K562 (cell line): ENCODE results near the gene TTBK1. TPM values are rescaled to one million over a fixed set of nuclear protein-coding genes. Genes with fewer than 3 reads are reported as not detected.
A peak's percentile ranks its signal among the peaks of the same experiment; 100 is the strongest.

Source experiments
- ATAC-seq: fragments of 200-7000 bp; cut with Tn5 transposase; 3 replicates; pipeline ENCODE4 v1.9.1; 2020; ENCODE audit warnings: moderate library complexity
- BruUV-seq: library from RNA; stranded (reverse); fragments of 400-500 nt; replicated peaks from 2 replicates; lab custom pipeline; 2021; lab: Mats Ljungman, UMichigan
- CTCF ChIA-PET: fragments of 300-600 bp; formaldehyde crosslinking; extraction: SDS; loops from one replicate; lab custom pipeline; 2021; ENCODE audit warnings: low intra/inter-chr PET ratio; lab: Yijun Ruan, JAX
- POLR2A ChIA-PET: fragments of 300-600, 350-650 bp; sonication (Branson Sonifier 250); formaldehyde crosslinking; extraction: SDS; loops from one replicate; lab custom pipeline; 2021; ENCODE audit warnings: antibody characterized with exemption, inconsistent platforms; lab: Yijun Ruan, JAX
- DNase-seq, 4 experiments: peaks; one replicate each; pipeline versions ENCODE4 v3.0.0 to v3.0.0-alpha.2; 2011 to 2018; ENCODE audit warnings: low spot score in 3 of 4, mixed read lengths in 3 of 4; ENCODE audit errors: extremely low read depth in 1 of 4
- FAIRE-seq: peaks from 2 replicates; lab custom pipeline; 2011; peaks lifted over from hg19 to GRCh38; lab: Jason Lieb, UNC
- H2AFZ ChIP-seq: 2 replicates; pipeline ENCODE4 v1.6.0; 2011; ENCODE audit warnings: low read depth, low read length, control low read depth, inconsistent platforms
- H3K27ac ChIP-seq: fragments of 200-600 bp; 3 replicates; pipeline ENCODE4 v1.8.0; 2011; ENCODE audit warnings: low read depth, mild to moderate bottlenecking, control low read depth, inconsistent platforms, low read length, moderate library complexity, mixed read lengths; ENCODE audit errors: extremely low read depth
- H3K27me3 ChIP-seq, 2 experiments: fragments of 300-600 bp in 1 of 2; 2 replicates in 1 of 2; 3 replicates in 1 of 2; pipeline versions ENCODE4 v1.6.0 to v1.8.0; 2011; ENCODE audit warnings: inconsistent platforms in 2 of 2, low read length in 2 of 2, mild to moderate bottlenecking in 1 of 2, mixed read lengths in 1 of 2, moderate library complexity in 1 of 2; ENCODE audit not compliant: control insufficient read depth in 2 of 2, insufficient read depth in 2 of 2
- H3K36me3 ChIP-seq: fragments of 300-600 bp; 3 replicates; pipeline ENCODE4 v1.8.0; 2011; ENCODE audit warnings: mild to moderate bottlenecking, low read length, inconsistent platforms; ENCODE audit not compliant: control insufficient read depth, insufficient read depth
- H3K4me1 ChIP-seq, 2 experiments: fragments of 200-600 bp in 1 of 2; replicated peaks in 1 of 2; 2 replicates in 1 of 2; 3 replicates in 1 of 2; pipeline versions ENCODE4 v1.5.1 to v1.8.0; 2011; ENCODE audit warnings: inconsistent platforms in 2 of 2, low read length in 2 of 2, mild to moderate bottlenecking in 1 of 2, mixed read lengths in 1 of 2, moderate library complexity in 1 of 2; ENCODE audit not compliant: control insufficient read depth in 2 of 2, insufficient read depth in 2 of 2
- H3K4me2 ChIP-seq: 2 replicates; pipeline ENCODE4 v1.6.1; 2011; ENCODE audit warnings: low read length, control low read depth, inconsistent platforms, mixed read lengths; ENCODE audit not compliant: insufficient read depth
- H3K4me3 ChIP-seq: fragments of 200-600 bp; sonication (generic), shearing (Covaris generic); 2 replicates; pipeline ENCODE4 v1.5.1; 2016; ENCODE audit warnings: control low read depth, inconsistent platforms
- H3K79me2 ChIP-seq: fragments of 200-600 bp; 3 replicates; pipeline ENCODE4 v1.8.0; 2011; ENCODE audit warnings: low read length, inconsistent platforms; ENCODE audit not compliant: control insufficient read depth, insufficient read depth
- H3K9ac ChIP-seq, 2 experiments: 2 replicates each; pipeline versions ENCODE4 v1.6.0 to v1.6.1; 2011; ENCODE audit warnings: low read depth in 2 of 2, low read length in 2 of 2, control low read depth in 1 of 2, inconsistent platforms in 1 of 2, mild to moderate bottlenecking in 1 of 2, mixed read lengths in 1 of 2; ENCODE audit not compliant: insufficient read depth in 1 of 2
- H3K9me1 ChIP-seq: one replicate; pipeline ENCODE4 v1.6.0; 2011; ENCODE audit warnings: inconsistent platforms, mild to moderate bottlenecking, low read length, moderate library complexity; ENCODE audit not compliant: control insufficient read depth, insufficient read depth
- H3K9me3 ChIP-seq: replicated peaks from 2 replicates; pipeline ENCODE4 v1.5.1; 2011; ENCODE audit warnings: low read depth, low read length, inconsistent platforms; ENCODE audit not compliant: control insufficient read depth, insufficient read depth
- H4K20me1 ChIP-seq: replicated peaks from 2 replicates; pipeline ENCODE4 v1.6.1; 2011; ENCODE audit warnings: low read length, inconsistent platforms, mixed read lengths; ENCODE audit not compliant: control insufficient read depth, insufficient read depth
- CHD1 ChIP-seq: fragments of 200-600 bp; sonication (generic); IDR thresholded peaks from one replicate; pipeline ENCODE4 v1.6.1; 2012; ENCODE audit warnings: mild to moderate bottlenecking, moderate library complexity, low read length, inconsistent platforms
- CREM ChIP-seq: IDR thresholded peaks from 2 replicates; pipeline ENCODE4 v1.6.1; 2014; ENCODE audit warnings: antibody characterized with exemption, low read depth
- HDAC3 ChIP-seq: fragments of 450-650 bp; IDR thresholded peaks from 2 replicates; pipeline ENCODE4 v1.6.1; 2018; ENCODE audit warnings: borderline replicate concordance, mild to moderate bottlenecking, moderate library complexity; ENCODE audit not compliant: partially characterized antibody
- MAFF ChIP-seq: IDR thresholded peaks from 2 replicates; pipeline ENCODE4 v1.6.1; 2012; ENCODE audit warnings: low read length, improper control_type of control experiment
- MAFK ChIP-seq: IDR thresholded peaks from 2 replicates; pipeline ENCODE4 v1.6.1; 2011; ENCODE audit warnings: low read length, improper control_type of control experiment
- NCOA1 ChIP-seq: fragments of 450-650 bp; IDR thresholded peaks from 2 replicates; pipeline ENCODE4 v1.6.1; 2016; ENCODE audit warnings: low read depth
- SMARCB1 ChIP-seq: IDR thresholded peaks from 2 replicates; pipeline ENCODE4 v1.6.1; 2011; ENCODE audit warnings: improper control_type of control experiment, low read depth; ENCODE audit not compliant: insufficient read length
- TAL1 ChIP-seq: fragments of 450-650 bp; IDR thresholded peaks from 2 replicates; pipeline ENCODE4 v1.6.1; 2016; ENCODE audit warnings: mild to moderate bottlenecking
- ZNF316 ChIP-seq: fragments of 450-650 bp; IDR thresholded peaks from 2 replicates; pipeline ENCODE4 v1.6.1; 2016
- ZNF764 ChIP-seq: fragments of 250-450 bp; sonication (Bioruptor Pico); IDR thresholded peaks from 2 replicates; pipeline ENCODE4 v1.4.0; 2020; ENCODE audit warnings: low read depth, mild to moderate bottlenecking, moderate library complexity
- WGBS: fragments of 100-300 bp; shearing (Covaris generic); methylation state at CpG from one replicate; pipeline ENCODE4 v1.1.6; 2016; ENCODE audit warnings: low coverage, mixed read lengths; ENCODE audit not compliant: insufficient coverage; ENCODE audit errors: missing lambda C conversion rate; 5-methylcytosine and 5-hydroxymethylcytosine counted together
- in situ Hi-C: fragments of 300-500 bp; cut with MboI; formaldehyde crosslinking; loops from 4 replicates; pipeline ENCODE4 v1.15.0; 2018; ENCODE audit warnings: inconsistent platforms, mixed read lengths
- intact Hi-C: fragments of 100-400 bp; cut with micrococcal nuclease; formaldehyde crosslinking; loops from 2 replicates; pipeline ENCODE4 v1.14.2; 2022
- polyA plus RNA-seq, 8 experiments: library from polyadenylated mRNA; depleted of rRNA in 4 of 8; stranded (reverse) in 5 of 8; unstranded in 3 of 8; fragments of >200 nt; fragmentation: Nextera tagmentation in 2 of 8; fragmentation: Illumina TruSeq in 1 of 8; extraction: Ambion mirVana in 2 of 8; extraction: Trizol in 1 of 8; gene quantifications; 2 replicates each; pipeline versions ENCODE4 v1.2.1 to v1.2.3, GENCODE V29; 2011 to 2014; ENCODE audit warnings: inconsistent platforms in 1 of 8, missing spikeins in 1 of 8
- total RNA-seq, 7 experiments: library from RNA; depleted of rRNA in 6 of 7; stranded (reverse); fragments of >200 nt in 6 of 7; fragmentation: Illumina TruSeq in 2 of 7; extraction: Trizol in 2 of 7; gene quantifications; 2 replicates each; pipeline versions ENCODE4 v1.2.1 to v1.2.3, GENCODE V29; 2011 to 2021; ENCODE audit warnings: low replicate concordance in 1 of 7
- TF ChIP-seq, protein P1 (sequence below), 2 experiments: fragments of 450-650 bp; IDR thresholded peaks; 2 replicates each; pipeline ENCODE4 v1.6.1; 2018; ENCODE audit warnings: mild to moderate bottlenecking in 2 of 2, low read depth in 1 of 2; ENCODE audit not compliant: partially characterized antibody in 2 of 2
- TF ChIP-seq, protein P2 (sequence below): fragments of 150-350 bp; conservative IDR thresholded peaks from 2 replicates; pipeline ENCODE4 v1.6.1; 2014; ENCODE audit warnings: low read length
- TF ChIP-seq, protein P3 (sequence below): fragments of 450-650 bp; IDR thresholded peaks from 2 replicates; pipeline ENCODE4 v1.6.1; 2017; ENCODE audit warnings: antibody characterized with exemption, mild to moderate bottlenecking

The TTBK1 gene
- total and polyA plus RNA-seq, 9 of the 15 experiments (the other 6 are each of a cell fraction or from before 2014, with no cell fraction given): not detected

DNA sequence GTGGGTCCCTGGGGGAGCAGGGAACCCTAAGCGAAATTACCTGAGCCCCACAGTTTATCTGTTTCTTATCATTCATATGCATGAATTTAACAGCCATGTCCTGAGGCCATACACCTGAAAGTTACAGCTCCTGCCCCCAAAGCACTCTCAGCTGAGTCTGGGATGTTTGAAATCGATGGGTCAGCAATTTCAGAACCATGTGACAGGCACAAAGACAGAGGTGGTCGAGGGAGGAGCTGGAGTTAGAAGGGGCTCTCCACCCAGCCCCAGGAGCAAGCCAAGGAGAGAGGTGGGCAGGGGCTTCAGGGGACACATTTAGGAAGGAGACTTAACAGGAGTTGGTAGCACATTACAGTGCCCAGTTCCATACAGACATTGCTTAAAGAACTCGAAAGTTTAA is 14.9 kb downstream of the TTBK1 start:
- H3K27ac ChIP-seq: no peak overlapping the region
- H3K9me1 ChIP-seq: no peaks in the 10 kb centered on the region
- ATAC-seq (no peak), DNase-seq (no peak), FAIRE-seq (no peak)
- in situ Hi-C loops (no loop called here), intact Hi-C loops (no loop called here)
- no peak overlapping the region for H3K4me3 ChIP-seq
- H3K9ac ChIP-seq: no peak overlapping the region
- CTCF ChIA-PET: no interaction called here
- H3K9me3 ChIP-seq: no peaks in the 10 kb centered on the region
- 1% methylated on average over 4 of the region's 4 CpGs for WGBS
- H2AFZ ChIP-seq: no peak overlapping the region
- H3K4me2 ChIP-seq: no peak overlapping the region
- peaks cover 15% of the 10 kb centered on the region for H4K20me1 ChIP-seq
- peaks cover 0 to 23% of the 10 kb centered on the region in 2 experiments; a peak in 2 of 5 replicates for H3K4me1 ChIP-seq
- POLR2A ChIA-PET: interaction anchor here (1.0 kb wide), 1 partner anchor 252 kb away, joined by 3 read pairs; the partner anchor contains the start of gene LRRC73
- no peaks in the 10 kb centered on the region for H3K36me3 ChIP-seq
- peaks cover 42 to 63% of the 10 kb centered on the region in 2 experiments for H3K27me3 ChIP-seq
- no TSS peak for BruUV-seq
- H3K79me2 ChIP-seq: no peaks in the 10 kb centered on the region
- TF ChIP-seq ZNF316 (peak; percentile 94), MAFK (peak; percentile 78), CHD1 (no peak), CREM (no peak), NCOA1 (no peak), TAL1 (no peak), HDAC3 (no peak), SMARCB1 (no peak), MAFF (peak; percentile 83), ZNF764 (CRISPR knock-in tag) (no peak)
- TF ChIP-seq, protein P1, sequence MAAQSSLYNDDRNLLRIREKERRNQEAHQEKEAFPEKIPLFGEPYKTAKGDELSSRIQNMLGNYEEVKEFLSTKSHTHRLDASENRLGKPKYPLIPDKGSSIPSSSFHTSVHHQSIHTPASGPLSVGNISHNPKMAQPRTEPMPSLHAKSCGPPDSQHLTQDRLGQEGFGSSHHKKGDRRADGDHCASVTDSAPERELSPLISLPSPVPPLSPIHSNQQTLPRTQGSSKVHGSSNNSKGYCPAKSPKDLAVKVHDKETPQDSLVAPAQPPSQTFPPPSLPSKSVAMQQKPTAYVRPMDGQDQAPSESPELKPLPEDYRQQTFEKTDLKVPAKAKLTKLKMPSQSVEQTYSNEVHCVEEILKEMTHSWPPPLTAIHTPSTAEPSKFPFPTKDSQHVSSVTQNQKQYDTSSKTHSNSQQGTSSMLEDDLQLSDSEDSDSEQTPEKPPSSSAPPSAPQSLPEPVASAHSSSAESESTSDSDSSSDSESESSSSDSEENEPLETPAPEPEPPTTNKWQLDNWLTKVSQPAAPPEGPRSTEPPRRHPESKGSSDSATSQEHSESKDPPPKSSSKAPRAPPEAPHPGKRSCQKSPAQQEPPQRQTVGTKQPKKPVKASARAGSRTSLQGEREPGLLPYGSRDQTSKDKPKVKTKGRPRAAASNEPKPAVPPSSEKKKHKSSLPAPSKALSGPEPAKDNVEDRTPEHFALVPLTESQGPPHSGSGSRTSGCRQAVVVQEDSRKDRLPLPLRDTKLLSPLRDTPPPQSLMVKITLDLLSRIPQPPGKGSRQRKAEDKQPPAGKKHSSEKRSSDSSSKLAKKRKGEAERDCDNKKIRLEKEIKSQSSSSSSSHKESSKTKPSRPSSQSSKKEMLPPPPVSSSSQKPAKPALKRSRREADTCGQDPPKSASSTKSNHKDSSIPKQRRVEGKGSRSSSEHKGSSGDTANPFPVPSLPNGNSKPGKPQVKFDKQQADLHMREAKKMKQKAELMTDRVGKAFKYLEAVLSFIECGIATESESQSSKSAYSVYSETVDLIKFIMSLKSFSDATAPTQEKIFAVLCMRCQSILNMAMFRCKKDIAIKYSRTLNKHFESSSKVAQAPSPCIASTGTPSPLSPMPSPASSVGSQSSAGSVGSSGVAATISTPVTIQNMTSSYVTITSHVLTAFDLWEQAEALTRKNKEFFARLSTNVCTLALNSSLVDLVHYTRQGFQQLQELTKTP (IDR thresholded peaks at IDR 0.05; ENCODE audit: low read depth in 1 of 2, partially characterized antibody in 2 of 2): no peak
- TF ChIP-seq, protein P2, sequence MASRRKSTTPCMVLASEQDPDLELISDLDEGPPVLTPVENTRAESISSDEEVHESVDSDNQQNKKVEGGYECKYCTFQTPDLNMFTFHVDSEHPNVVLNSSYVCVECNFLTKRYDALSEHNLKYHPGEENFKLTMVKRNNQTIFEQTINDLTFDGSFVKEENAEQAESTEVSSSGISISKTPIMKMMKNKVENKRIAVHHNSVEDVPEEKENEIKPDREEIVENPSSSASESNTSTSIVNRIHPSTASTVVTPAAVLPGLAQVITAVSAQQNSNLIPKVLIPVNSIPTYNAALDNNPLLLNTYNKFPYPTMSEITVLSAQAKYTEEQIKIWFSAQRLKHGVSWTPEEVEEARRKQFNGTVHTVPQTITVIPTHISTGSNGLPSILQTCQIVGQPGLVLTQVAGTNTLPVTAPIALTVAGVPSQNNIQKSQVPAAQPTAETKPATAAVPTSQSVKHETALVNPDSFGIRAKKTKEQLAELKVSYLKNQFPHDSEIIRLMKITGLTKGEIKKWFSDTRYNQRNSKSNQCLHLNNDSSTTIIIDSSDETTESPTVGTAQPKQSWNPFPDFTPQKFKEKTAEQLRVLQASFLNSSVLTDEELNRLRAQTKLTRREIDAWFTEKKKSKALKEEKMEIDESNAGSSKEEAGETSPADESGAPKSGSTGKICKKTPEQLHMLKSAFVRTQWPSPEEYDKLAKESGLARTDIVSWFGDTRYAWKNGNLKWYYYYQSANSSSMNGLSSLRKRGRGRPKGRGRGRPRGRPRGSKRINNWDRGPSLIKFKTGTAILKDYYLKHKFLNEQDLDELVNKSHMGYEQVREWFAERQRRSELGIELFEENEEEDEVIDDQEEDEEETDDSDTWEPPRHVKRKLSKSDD: no peak
- TF ChIP-seq, protein P3, sequence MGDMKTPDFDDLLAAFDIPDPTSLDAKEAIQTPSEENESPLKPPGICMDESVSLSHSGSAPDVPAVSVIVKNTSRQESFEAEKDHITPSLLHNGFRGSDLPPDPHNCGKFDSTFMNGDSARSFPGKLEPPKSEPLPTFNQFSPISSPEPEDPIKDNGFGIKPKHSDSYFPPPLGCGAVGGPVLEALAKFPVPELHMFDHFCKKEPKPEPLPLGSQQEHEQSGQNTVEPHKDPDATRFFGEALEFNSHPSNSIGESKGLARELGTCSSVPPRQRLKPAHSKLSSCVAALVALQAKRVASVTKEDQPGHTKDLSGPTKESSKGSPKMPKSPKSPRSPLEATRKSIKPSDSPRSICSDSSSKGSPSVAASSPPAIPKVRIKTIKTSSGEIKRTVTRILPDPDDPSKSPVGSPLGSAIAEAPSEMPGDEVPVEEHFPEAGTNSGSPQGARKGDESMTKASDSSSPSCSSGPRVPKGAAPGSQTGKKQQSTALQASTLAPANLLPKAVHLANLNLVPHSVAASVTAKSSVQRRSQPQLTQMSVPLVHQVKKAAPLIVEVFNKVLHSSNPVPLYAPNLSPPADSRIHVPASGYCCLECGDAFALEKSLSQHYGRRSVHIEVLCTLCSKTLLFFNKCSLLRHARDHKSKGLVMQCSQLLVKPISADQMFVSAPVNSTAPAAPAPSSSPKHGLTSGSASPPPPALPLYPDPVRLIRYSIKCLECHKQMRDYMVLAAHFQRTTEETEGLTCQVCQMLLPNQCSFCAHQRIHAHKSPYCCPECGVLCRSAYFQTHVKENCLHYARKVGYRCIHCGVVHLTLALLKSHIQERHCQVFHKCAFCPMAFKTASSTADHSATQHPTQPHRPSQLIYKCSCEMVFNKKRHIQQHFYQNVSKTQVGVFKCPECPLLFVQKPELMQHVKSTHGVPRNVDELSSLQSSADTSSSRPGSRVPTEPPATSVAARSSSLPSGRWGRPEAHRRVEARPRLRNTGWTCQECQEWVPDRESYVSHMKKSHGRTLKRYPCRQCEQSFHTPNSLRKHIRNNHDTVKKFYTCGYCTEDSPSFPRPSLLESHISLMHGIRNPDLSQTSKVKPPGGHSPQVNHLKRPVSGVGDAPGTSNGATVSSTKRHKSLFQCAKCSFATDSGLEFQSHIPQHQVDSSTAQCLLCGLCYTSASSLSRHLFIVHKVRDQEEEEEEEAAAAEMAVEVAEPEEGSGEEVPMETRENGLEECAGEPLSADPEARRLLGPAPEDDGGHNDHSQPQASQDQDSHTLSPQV: no peak
